ENCODE results near the gene VPS13D.

VPS13D gene

DNA sequence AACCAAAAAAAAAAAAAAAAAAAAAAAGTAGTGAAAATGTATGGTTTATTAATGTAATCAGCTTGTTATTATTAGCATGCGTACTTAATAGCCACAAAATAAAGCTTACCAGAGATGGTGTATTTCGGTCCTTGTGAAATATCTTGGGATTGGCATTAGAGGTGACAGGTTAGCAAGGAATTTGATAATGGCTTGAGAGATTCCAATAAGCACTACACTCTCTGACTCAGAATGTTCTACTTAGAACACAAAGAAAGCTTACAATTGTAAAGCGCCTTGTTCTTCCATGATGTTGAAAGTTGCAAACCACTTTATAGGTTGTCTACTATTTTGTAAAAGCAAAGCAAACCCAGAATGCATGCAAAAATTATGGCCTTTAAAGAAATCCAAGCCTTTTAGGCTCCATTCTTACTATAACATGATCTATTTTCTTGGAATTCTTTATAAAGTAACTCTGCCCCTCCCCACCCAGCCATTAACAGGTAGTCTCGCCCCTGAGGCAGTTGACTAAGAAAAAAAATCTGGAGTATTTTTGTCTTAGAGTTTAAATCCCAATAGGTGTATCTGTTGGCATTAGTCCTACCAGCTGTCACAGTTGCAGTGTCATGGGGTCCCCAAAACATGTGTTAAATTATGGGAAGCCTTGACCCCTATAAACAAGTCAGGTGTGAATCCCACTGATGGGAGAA, 259.0 kb downstream of the VPS13D start:
- DNase-seq (ENCODE audit: low spot score), result no peak

DNA sequence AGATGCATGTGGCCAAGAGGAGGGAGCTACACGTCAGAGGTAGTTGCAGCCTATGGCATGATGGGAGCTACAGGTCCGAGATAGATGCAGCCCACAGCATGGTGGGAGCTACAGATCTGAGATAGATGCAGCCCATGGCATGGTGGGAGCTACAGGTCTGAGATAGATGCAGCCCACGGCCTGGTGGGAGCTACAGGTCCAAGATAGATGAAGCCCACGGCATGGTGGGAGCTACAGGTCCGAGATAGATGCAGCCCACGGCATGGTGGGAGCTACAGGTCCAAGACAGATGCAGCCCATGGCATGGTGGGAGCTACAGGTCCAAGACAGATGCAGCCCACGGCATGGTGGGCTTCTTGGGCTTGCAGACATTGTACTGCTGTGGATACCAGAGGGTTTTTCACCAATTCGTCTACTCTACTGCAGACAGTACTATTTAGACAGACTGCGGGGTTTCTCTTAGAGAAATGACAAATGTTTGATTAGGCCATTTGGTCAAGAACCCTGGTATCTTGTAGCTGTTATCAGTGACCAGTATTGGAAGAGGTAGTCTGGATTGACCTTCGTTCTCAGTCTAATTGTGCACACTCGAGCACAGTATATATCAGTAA, 260.8 kb downstream of the VPS13D start:
- no peak for DNase-seq (ENCODE audit: low spot score)

DNA sequence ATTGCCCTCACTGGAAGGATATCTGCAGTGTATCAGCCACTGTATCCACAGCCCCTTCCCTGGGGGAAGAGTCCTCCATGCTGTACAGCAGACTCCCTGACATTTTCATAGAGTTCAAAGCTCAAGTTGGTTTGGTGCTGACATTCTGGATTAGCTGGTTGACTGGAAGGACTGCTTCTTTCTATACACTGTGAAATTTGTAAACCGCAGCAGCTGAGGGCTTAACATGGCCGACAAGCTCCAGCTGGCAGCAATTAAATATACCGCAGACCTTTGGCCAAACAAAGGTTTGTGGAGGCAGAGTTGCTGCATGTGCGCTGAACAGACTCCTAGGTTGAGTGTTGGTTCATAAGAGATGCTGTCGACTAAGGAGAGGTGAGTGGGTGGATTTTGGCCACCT, 261.8 kb downstream of the VPS13D start:
- no peak for DNase-seq (ENCODE audit: low spot score)

DNA sequence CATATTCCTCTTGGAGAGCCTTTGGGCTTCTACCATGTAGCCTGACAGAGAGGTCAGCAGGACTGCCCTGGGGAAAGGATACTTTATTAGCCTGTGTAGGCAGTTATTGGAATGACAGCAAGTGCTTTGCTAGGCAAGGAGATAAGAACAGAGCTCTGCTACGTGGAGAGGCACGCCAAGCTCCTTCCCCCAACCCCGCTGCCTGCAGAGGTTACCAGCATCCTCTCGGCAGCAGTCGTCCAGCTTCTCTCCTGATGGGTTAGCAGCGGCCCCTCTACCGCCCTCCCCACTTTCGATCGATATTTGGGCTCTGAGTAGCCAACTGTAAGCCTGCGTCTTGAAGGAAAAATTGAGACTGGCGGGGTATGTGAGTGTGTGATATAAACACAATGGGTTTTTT, 265.9 kb downstream of the VPS13D start:
- no peak for DNase-seq (ENCODE audit: low spot score)

DNA sequence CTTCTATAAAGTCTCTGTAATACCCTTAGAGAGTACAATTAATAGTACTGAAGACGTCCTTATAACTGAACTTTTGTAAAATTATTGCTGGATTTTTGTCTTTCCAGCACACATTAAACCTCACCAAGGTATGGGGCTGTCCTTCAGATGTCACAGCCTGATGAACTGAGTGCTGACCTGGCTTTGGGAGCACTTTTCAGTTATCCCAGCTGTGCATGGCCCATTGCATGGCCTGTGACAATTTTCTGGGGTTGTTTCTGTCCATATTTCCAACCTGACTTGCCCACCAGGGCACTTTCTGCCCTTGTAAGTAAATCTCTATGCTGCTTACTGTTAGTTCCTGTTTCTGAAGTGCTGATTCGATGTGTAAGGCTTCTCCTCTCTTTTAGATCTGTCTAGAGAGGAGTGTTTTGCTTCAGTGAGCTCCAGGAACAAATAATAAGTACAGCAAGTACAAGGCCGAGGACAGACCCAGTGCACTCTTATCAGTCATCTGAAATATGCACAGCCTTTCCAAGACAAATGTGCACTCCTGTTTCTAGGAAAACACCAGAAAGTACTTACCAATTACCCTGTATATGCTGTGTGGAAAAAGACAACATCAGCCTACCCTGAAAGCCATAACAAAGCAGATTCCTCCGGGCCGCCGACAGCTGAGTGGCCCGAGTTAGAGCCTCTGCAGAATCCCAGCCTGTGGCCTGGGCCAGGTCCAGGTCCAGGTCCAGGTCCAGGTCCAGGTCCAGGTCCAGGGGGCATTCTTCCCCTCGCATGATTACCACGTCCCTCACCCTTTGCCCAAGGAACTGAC, 266.5 kb downstream of the VPS13D start:
- DNase-seq (ENCODE audit: low spot score), result no peak

DNA sequence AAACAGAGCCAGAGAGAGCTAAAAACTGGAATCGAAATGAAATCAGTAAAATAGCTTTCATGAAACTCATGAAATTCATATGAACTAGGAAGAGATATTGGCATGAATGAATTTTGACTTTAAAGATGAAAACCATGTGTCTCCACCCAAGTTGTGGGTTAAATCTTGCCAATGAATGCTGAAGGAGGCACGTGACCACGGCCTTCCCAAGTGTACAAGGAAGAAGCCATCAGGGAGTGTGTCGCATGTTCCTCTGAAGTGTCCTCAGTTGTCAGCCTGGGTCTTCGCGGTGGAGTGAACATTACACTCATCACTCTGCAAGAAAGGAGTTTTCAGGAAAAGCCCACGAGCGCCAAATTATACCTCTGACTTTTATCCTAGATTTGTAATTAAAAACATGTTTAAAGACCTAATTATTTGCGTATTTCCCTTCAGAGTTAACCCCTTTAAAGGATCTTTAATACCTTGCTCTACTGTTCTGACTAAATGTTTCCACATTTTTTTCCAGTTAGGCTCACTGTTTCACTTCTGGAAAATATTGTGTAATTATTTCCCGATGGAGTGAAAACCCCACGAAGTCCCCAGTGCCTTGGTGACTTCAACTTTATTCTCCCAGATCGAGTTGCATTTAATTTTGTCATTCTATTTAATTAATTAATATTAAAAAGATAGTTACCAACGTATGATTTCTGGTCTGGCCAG, 269.9 kb downstream of the VPS13D start:
- DNase-seq (ENCODE audit: low spot score), result no peak

DNA sequence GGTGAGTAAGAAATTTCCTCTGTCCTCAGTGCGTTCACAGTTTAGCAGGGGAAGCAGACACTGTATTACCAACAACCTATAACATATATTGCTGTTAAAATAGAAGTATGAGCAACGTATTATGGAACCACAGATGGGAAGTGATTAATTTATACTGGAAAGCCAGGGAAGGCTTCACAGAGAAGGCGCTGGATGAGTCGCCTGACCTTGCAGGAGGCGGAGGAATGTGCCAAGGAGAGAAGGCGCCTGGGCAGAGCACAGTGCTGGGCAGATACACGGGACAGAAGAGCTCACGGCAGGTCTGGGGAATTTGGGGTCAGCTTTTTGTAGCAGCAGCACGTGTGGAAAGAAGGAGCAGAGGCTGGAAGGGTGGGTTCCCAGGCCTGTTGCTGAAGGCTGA, 271.8 kb downstream of the VPS13D start:
- no peak for DNase-seq (ENCODE audit: low spot score)

DNA sequence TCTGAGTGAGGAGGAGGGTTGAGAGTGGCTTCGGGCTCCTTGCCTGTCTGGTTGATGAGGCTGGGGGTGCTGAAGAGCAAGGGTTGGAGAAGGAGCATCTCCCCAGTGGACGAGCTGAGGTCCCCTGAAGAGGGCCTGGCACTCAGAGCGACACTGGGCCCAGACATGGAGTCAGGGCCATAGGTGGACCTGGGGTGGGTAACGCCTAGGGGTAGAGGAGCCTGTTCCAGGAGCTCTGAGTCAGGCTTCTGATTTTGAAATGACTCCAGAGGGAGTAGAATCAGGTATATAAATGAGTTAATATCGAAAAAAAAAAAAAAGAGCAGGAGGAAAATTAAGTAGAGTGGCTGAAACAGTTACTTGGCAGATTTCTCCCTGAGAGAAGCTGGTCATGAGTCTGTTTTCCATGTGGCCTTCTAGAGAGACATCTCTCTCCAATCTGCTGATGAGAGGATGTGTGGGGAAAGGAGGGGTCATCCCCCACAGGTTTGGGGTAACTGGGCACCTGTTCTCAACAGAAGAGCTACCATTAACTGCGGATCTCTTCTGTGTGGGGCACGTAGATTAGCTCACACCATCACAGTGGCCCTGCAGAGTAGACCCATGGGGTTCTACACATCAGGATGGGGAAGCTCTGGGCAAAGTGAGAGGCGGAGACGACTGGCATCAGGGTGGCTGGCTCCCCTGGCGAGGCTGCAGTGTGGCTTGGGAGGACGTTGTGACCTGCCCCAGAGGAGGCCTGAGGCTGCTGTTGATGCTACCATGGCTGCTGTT, 272.7 kb downstream of the VPS13D start:
- no peak for DNase-seq (ENCODE audit: low spot score)

DNA sequence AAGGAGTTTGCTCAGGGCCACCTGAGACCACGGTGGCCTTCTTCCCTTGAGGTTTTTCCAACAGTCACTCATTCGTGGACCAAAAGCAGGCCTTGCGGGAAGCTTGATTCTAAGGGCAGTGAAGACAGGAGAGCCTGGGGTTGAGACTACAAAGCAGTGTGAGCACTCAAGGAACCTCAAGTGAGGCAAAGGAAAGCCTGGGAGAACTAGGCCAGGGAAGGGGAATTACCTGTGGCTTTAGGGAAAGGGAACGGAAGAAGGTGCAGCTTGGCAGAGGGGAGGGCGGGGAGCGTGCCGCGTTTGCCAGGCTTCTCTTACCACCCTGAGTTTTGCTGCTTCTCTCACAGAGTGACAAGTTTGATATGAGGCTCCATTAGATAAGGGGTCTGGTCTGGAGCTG, 273.9 kb downstream of the VPS13D start:
- DNase-seq (ENCODE audit: low spot score), result no peak

DNA sequence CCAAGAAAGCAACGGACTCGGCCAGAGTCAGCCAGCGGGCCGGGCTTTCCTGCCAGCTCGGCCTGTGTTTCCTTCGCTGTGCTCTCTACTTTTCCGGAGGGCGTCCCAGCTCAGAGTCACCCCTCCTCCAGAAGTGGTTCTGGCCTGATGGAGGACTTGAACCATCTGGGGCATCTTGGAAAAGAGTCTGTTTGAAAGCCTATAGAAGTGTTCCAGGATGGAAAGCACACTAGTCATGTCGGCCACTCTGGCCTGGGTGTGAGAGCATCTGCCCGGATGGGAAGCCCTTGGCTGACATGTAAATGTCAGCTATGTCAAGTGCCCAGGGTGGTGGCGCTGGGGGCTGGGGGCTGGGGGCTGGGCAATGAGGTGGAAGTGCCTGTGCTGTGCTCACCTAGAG, 274.8 kb downstream of the VPS13D start:
- DNase-seq (ENCODE audit: low spot score), result no peak

DNA sequence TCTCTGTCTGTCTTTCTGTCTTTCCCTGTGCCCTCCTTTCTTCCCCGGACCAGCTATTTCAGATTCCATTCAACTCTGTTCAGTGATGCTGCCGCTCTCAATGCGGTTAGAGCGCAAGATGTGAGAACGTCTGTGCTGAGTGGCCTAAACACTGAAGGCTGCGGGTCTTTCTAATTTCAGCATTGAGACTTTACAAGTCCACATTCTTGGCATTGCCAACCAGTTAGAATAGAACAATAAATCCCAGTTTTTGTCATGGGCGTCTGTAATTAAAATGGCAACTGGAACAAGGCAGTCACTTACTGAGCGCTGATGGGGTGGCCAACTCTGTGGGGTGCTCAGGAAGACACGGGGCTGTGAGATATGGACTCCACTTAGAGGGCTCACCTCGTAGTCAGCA, 275.4 kb downstream of the VPS13D start:
- no peak for DNase-seq (ENCODE audit: low spot score)

DNA sequence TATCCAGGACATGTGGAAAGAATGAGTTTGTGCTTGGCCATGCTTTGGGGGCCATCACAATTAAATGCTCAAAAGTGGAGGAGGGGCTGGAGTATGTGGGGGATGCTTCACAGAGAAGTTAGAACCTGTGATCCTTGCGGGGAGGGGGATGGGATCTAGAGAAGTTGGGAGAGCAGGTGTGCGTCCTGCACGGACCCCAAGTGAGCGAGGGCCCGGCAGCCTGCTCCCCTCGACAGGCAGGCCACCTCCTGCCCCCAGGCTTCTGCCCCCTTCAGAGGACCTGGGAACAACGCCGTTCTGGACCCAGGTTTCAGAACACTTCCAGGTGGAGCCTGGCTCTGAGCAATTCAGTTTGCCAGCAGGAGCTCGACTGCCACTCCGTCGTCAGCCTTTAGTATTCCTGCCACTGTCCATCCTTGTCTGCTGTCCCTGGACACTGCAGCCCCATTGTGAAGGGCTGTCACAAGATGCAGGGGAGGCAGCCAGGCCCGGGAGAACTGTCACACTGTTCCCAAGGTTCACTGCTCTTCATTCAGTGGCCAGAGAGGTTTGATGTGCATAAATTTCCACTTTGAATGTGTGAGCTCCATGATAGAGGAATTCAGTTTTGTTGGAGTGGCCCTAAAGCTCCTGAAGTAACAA, 275.9 kb downstream of the VPS13D start:
- no peak for DNase-seq (ENCODE audit: low spot score)

DNA sequence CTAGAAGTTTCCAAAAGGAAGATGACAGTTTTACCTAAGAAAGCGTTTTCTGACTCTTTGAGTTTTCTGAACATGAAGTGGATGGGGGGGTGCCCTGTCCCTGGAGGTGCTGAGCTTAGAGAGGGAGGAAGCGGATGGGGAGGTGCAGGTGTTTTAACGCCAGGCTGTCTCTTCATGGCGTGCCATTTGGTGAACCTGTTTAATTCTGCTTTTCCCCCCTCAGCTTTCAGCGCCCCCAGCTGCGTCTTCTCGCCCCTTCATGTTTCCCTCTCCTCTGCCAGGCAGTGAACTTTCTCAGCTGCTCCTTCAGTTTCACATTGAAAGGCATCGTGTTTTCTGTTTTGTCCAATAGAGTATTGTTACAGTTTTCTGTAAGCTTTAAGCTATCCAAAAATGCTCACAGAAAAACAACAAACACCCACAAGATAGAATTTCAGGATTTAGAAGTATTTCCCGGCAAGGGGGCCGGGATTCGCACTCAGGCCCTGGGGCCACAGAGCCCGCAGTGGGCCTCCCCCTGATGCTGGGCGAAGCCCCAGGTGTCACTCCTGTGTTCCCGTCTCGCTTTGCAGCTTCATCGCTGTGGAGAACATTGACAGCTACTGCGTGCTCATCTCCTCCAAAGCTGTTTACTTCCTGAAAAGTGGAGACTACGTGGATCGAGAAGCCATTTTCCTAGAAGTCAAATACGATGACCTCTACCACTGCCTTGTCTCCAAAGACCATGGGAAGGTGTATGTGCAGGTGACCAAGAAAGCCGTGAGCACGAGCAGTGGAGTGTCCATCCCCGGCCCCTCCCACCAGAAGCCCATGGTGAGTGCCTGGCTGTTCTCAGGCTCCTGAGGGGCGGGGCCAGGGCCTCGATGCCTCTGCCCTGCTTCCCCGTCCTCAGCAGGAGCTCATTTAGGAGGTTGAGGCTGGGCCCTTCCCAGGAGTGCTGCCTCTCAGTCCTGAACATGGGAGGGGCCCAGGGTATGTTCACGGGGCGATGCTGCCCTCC, 276.8 kb downstream of the VPS13D start:
- no peak for DNase-seq (ENCODE audit: low spot score)

DNA sequence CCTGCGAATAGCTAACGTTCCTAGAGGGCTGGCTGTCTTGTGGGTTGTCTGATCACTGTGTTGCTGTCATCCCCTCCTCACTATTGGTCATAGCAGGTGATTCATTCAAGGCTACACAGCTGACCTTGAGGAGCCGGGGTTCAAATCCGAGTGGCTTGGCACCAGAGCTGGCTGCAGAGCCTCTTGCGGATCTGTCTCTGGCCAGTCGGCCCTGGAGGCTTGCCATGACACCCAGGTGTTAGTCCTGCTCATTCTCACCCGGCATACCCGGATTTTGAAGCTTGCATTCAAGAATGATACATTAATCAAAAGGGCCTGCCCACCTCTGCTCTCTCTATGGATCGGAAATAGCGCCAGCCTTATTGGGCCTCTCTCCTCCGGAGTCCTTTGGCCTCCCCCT, 277.8 kb downstream of the VPS13D start:
- DNase-seq (ENCODE audit: low spot score), result no peak

DNA sequence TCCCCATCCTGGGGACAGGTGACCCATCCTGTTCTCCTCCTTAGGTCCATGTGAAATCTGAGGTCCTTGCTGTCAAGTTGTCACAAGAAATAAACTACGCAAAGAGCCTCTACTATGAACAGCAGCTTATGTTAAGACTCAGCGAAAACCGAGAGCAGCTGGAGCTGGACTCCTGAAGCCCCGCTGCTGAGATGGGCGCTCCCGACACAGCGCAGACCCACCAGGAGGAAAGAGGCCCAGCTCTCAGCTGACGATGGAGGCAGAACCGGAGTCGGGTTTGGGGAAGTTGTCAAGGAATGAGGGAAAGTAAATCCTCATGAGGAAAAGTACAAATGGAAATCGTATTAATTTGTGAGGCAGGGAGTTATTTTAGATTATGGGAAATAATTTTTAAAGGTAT, 279.0 kb downstream of the VPS13D start:
- DNase-seq (ENCODE audit: low spot score), result no peak

DNA sequence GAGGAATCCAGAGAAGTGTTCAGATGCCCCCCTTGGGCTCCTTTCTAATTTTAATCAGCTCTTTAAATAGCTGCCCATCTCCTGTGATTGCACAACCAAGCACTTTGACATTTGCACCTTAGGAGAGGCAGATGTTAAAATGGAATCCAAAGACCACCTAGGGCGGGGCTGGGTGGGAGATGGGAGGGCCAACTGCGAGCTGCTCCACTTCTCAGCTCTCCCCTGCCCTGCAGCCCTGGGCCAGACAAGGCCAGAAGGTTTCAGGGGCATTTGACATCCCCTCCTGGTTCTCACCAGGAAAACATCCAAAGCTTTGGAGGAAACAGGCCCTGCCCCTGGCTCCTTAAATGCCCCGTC, 281.3 kb downstream of the VPS13D start:
- no peak for DNase-seq (ENCODE audit: low spot score)

DNA sequence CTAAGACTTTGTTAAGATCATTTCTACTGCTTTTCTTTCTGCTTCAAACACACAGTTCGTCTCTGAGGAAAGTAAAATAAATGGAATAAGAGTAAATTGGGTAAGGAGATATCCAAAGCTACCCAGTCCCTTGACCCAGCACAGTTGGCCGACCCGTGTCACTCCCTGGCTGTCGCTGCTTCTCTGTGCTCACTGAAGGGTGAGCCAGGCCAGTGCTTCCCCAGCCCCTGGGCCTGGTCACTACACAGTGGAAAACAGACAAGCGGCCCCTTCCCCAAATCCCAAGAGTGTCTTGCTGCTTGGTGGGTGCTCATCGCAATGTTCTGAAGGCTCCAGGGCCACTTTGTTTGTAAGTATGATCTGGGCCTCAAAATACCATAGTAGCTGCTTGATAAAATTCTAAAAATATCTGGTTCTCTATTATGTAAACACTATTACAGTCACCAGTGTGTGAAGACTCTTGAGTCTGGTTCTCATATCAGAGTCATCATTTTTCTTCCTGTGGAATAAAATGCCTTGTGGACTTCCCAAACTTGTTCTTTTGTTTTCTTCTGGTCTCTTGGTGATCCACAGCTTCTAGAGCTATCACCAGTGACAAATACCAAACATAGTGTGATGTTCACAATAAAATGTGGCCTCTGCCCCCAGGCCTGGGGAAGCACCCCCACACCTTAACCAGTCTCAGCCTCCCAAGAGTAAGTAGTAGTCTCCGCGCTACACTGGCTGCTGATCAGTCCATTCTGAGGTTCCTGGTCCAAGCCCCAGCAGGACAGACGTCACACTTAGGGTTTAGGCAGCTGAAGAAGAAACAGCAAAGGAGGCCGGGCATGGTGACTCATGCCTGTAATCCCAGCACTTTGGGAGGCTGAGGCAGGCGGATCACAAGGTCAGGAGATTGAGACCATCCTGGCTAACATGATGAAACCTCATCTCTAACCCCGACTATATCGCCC, 282.0 kb downstream of the VPS13D start:
- DNase-seq (ENCODE audit: low spot score), result no peak

DNA sequence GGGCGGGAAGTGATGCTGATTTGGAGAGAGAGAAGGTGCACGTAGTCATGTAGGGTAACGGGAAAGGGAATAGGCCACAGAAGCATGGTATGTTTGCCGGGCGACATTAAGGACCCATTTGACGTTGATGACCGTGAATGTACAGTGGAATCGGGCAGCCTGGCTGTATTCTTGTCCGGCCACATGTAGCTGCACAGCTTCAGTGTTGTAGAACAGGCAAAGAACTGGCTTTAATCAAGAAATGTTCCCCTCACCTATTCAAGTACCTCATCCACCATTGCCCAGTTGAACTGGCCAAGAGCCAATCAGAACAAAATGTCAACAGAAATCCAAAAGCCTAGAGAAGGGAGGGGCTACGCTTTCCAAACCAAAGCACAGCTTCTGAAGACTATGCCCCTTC, 283.4 kb downstream of the VPS13D start:
- DNase-seq (ENCODE audit: low spot score), result no peak

DNA sequence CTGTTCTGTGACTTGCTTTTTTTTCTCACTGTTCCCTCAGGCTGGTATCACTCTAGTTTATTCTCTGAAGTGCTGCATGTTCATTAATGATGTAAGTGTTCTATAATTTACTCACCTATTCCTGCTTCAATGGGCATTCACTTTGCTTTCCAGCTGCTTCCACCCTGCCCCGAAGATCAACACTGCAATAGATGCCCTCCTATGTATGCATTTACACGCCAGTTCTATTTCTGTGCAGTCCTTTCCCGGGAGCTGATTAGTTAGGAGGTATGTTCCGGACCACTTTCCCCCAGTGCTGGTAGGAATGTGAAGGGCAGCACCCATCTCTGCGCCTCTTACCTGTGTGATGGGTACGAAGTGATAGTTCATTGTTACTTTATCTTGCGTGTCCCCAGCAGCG, 284.8 kb downstream of the VPS13D start:
- no peak for DNase-seq (ENCODE audit: low spot score)
